Activated CD4-positive, alpha-beta T cell treated with anti-CD3 and anti-CD28 coated beads, Interleukin-2, amount 50 U/mL, for 4 hours (primary cell): ENCODE data around the gene CPN1.
A peak's percentile ranks its signal among the peaks of the same experiment; 100 is the strongest.

Source experiments
- DNase-seq, 2 experiments: peaks; one replicate each; pipeline ENCODE4 v3.0.0-alpha.2; 2020

Gene CPN1

GRCh38 chr10:99995269-99995668, 86.4 kb downstream of the CPN1 start:
- no peak for DNase-seq

GRCh38 chr10:99994801-99995200, 86.9 kb downstream of the CPN1 start:
- DNase-seq = no peak

- DNase-seq = peak; percentile 21 to 37
Observed at GRCh38 chr10:99993701-99994689, 87.7 kb downstream of the CPN1 start.
